Testis (tissue), 2 donors: ENCODE results near the gene CCDC112.

Experiments
- POLR2A ChIP-seq: fragments of 450-650 bp; IDR thresholded peaks from one replicate; pipeline ENCODE4 v1.6.1; 2017; ENCODE audit warnings: antibody characterized with exemption, mild to moderate bottlenecking, moderate library complexity
- TF ChIP-seq, protein P1 (sequence below), 3 experiments: fragments of 450-650 bp in 2 of 3; fragments of 200-600 bp in 1 of 3; sonication (generic) in 1 of 3; IDR thresholded peaks; one replicate each; pipeline ENCODE4 v1.5.1; 2016 to 2019; ENCODE audit warnings: antibody characterized with exemption in 3 of 3, mild to moderate bottlenecking in 2 of 3, moderate library complexity in 1 of 3

DNA sequence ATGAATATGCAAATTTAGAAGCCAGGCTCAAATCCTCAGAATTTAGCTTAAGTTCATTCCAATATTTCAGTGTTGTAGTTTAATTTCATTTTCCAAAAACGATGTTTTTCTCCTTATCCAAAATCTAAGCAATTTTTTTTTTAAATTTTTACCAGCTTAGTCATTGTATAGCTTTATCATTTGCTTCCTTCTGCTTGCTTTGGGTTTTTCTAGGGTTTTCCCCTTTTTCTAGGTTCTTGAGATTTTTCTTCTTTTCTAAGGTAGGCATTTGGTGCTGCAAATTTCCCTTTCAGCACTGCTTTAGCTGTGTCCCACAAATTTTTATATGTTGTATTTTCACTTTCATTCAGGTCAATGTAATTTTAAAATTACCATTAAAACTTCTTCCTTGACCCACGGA lies 34.4 kb upstream of the CCDC112 start:
- TF ChIP-seq, protein P1, sequence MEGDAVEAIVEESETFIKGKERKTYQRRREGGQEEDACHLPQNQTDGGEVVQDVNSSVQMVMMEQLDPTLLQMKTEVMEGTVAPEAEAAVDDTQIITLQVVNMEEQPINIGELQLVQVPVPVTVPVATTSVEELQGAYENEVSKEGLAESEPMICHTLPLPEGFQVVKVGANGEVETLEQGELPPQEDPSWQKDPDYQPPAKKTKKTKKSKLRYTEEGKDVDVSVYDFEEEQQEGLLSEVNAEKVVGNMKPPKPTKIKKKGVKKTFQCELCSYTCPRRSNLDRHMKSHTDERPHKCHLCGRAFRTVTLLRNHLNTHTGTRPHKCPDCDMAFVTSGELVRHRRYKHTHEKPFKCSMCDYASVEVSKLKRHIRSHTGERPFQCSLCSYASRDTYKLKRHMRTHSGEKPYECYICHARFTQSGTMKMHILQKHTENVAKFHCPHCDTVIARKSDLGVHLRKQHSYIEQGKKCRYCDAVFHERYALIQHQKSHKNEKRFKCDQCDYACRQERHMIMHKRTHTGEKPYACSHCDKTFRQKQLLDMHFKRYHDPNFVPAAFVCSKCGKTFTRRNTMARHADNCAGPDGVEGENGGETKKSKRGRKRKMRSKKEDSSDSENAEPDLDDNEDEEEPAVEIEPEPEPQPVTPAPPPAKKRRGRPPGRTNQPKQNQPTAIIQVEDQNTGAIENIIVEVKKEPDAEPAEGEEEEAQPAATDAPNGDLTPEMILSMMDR (IDR thresholded peaks at IDR 0.05) = no peak
- TF ChIP-seq POLR2A = no peak
